HG03095 (cell line): ENCODE results near the gene CD300LG.

ENCODE experiments used
- ATAC-seq: cut with Tn5 transposase; IDR thresholded peaks from one replicate; pipeline ENCODE4 v1.9.1; 2021; ENCODE audit warnings: moderate library complexity; ENCODE audit not compliant: unreplicated experiment

CD300LG gene

DNA sequence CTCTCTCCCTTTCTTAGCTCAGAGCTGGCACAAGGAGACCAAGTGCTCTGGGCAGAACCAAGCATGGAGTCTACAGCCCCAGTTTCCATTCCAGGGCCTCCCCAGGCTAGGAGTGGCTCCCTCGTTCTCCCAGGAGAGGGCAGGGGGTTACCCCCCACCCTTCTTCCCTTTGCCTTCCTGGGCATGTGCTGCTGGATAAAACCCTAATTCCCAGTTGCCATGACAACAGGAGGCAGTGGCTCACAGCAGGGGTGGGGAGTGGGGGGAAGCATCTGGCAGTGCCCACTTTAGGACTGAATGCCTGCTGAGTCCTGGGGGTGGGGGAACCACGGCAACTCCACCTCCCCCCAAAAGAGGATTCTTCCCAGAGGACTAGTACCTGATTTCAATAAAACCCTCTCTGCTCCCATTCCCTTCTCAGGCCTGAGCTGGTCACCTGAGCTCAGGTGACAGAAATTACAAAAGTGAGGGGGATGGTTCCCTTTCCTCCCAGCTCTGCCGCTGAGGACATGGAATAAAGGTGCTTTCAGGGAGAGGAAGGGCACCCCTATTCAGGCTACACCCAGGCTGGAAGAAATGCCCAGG is 58.5 kb downstream of the CD300LG start:
- no peak for ATAC-seq

DNA sequence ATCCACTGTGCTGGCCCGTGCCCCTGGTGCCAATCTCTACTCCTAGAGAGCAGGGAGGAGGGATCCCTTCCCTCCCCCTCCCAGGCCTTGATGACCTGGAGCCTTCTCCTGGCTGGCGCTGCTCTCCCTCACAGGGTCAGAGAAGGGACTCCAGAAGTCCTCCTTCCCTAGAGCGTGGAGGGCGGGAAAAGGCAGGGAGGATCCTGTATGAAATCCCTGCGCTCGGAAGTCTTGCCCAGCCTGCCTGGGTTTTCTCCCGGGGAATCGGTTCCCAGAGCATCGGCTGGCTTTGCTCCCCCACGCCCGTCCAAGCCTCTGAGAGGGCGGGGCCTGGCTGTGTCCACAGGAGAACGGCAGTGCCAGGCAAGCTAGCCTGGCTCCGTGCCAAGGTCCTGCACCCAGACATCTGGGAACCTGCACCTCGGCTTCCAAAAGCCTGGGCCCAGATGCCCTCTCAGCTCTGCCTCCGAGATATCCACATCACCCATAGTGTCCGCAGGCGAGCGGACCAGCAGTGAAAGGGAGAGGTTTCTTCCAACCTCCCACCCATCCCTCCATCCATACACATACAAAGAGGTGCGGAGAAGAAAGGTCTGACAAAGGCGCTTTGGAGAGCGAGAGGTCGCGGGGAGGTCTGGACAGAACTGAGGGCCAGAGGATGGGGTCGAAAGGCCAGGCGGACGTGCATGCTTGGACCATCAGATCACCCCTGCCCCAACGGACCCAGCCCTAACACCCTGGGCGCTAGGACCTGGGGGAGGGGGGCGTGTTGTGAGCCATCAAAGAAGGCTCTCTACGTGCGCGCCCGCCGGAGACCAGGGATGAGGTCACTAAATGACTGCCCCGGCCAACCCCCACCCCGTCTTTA is 59.2 kb downstream of the CD300LG start:
- no peak for ATAC-seq

DNA sequence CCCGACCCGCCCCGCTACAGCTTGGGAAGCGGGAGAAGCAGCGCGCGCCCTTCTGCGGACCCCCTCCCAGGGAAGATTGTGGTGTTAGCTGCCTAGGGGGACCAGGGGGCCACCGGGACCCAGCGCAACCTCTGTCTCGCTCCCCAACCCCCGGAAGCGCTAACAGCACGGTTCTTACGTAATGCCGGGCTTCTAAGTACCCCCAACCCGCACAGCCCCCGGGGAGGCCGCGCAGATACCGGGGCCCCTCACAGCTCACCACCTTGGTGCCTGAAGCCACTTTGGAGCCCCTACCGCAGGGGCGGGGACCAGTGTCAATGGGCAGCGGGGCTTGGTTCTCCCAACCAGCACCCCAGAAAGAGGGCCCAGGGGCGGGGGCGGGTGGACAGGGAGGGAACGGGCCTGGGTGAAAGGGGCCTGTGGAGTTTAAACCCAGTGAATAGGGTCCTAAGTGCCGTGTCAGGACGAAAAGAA is 60.0 kb downstream of the CD300LG start:
- no peak for ATAC-seq

DNA sequence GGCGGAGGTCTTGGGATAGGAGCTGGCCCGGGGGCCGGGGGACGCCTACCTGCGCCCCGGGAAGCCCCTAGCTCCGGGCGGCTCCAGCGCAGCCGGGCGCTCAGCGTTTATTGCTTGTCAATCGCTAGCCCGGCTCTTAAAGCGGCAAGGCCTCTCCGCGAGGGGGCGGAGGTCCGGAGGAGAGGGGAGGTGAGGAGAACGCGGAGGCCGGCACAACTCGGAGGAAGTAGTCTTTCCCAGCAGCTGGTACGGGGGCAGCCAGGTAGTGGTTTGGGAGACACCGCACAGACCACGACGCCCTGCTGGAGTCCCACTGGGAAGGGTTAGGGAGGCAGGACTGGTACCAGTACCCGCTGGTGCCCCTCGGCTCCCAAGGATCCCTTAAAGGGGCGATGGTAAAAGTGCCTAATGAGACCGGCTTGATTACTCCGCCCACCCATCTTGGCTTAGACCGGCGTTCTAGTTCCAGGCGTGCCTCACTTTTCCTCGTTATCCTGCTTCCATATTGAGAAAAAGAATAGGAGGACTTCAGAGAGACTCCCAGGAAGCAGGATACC is 60.5 kb downstream of the CD300LG start, which contains the start of gene MPP2:
TSS of gene MPP2 (minus strand) at position 112 of the 557 bp plus-strand sequence. CDS start 3,076 bp downstream, outside the sequence.
- no peak for ATAC-seq

DNA sequence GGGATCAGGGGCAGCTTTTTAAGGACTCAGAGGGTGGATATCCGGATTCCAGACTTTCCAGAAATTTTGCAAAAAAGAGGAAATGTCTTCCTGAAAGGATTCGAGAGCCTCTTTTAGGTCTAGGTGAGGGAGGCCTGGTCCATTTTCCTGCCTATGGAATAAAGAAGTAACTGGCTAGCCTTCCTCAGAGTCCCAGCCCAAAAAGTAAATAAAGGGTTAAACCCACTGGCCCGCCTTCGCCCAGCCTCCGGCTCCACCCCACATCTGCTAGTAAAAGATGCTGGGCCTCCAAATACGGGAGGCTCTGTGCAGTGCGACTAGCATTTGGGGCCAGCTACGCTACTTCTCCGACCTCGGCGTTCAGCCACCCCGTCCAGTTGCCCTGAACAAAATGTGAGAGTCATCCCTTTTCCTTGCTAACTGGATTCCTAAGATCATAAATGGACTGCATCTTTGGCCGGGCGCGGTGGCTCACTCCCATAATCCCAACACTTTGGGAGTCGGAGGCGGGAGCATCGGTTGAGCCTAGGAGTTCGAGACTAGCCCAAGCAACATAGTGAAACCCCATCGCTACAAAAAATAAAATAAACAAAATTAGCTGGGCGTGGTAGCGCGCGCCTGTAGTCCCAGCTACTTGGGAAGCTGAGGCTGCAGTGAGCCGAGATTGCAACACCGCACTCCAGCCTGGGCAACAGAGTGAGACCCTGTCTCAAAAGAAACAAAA is 61.2 kb downstream of the CD300LG start:
- ATAC-seq: no peak

DNA sequence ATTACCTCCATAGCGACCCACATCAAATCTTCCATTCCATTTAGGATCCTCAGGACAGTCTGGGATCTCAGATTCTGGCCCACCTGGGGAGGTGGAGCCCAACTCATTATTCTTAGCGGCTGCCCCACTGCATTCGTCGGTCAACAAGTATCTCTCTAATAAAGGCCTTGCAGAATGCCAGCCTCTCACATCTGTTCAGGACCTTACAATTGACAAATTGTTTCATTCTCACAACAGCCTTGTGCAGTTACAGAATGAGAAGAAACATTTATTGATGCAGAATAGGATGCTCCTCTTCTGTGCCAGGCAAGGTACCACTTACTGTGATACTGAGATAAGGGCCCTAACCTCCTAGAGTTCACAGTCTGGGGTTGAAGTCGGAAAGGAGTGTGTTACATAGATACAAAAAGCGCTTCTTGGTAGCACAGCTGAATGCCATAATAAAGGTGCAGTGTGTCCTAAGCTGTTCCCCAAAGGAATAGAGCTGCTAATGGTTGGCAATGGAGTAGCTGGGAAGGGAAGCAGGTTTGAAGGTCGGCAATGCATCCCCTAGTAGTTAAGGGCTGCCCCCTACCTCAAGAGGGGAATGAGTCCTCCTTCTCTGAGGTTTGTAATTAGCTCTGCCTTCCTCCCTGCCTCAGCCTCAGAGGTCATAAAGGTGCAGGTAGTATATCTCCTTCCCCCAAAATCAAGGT is 62.7 kb downstream of the CD300LG start:
- ATAC-seq: no peak

DNA sequence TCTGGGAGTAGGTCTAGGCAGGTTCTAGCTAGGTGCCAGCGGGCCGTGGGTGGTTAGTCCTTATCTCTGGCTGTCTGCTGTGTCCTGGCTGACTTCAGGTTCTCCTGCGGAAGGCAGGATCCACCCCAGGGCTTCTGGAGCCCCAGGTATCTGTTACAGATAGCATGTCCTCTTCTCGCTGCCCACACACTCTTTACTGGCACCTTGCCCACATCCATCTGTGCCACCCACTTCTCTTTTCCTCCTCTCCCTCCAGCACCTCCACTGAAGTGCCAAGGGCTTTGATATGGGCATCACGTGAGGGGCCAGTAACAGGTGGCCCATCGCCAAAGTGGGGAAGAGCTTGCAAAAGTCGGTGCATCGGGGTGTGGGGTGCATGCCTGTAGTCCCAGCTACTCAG is 64.9 kb downstream of the CD300LG start:
- ATAC-seq: no peak

DNA sequence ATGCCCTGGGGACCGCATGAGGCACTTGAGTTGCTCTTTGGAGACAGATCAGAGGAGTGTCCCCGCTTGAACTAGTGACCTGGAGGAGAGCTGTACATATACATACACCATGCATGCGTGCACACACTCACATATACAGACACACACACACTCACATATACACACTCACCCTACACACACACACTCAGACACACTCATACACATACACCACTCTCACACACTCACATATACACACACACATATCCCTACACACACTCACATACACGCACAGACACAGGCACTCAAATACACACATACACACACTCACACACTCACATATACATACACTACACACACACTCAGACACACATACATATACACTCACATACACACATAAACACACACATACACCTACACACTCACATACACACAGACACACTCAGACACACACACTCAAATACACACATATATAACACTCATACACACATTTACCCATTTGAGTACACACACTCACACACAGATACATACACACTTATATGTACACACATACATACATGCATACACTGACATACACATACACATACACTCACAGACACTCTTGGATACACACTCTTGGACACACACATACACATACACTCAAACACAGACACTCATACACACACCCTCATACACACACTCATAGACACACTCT is 65.8 kb downstream of the CD300LG start:
- ATAC-seq: no peak
